Measurements from ENCODE around the gene HECTD3. TPM values are rescaled to one million over a fixed set of nuclear protein-coding genes. Genes with fewer than 3 reads are reported as not detected.

The HECTD3 gene
- total and polyA plus RNA-seq, 3 donors from 2014 or later, result 30.9 to 63.4 (median 42.6) TPM

DNA sequence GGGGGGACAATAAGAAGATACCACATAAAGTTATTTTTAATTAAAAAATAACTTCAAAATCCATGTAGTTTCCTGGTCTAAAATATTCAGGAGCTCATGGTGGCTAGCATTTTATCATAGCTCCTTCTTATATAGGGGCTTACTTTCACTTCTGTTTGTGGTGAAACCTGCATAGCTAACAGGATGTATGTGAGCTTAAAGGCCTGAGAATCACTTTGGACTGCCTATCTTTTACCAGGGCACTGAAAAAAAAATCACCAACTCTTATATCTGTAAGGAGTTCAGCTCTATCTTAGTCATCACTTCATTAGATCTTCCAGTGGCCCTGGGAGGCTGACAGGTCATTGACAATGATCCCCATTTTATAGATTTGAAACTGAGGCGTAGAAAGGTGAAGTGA lies 22.2 kb upstream of the HECTD3 start:
- no peak for DNase-seq
- WGBS, 2 donors, result 97 to 100% methylated on average over 1 of the region's 1 CpG
- Histone ChIP-seq H3K36me3 (ENCODE audit: low read depth, missing control alignments) (no peaks in the 10 kb centered on the region), H3K4me3 (no peak overlapping the region), H3K9me3 (no peaks in the 10 kb centered on the region), H3K27me3 (no peaks in the 10 kb centered on the region), H3K4me1 (peaks cover 6% of the 10 kb centered on the region), H3K27ac (no peak overlapping the region)
- intact Hi-C loops (cut with DNase I; ENCODE audit: low total_unique reads), result no loop called here
- TF ChIP-seq, protein P1, sequence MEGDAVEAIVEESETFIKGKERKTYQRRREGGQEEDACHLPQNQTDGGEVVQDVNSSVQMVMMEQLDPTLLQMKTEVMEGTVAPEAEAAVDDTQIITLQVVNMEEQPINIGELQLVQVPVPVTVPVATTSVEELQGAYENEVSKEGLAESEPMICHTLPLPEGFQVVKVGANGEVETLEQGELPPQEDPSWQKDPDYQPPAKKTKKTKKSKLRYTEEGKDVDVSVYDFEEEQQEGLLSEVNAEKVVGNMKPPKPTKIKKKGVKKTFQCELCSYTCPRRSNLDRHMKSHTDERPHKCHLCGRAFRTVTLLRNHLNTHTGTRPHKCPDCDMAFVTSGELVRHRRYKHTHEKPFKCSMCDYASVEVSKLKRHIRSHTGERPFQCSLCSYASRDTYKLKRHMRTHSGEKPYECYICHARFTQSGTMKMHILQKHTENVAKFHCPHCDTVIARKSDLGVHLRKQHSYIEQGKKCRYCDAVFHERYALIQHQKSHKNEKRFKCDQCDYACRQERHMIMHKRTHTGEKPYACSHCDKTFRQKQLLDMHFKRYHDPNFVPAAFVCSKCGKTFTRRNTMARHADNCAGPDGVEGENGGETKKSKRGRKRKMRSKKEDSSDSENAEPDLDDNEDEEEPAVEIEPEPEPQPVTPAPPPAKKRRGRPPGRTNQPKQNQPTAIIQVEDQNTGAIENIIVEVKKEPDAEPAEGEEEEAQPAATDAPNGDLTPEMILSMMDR (IDR thresholded peaks at IDR 0.05), result no peak
- no peak for TF ChIP-seq POLR2A (IDR thresholded peaks at IDR 0.05)

DNA sequence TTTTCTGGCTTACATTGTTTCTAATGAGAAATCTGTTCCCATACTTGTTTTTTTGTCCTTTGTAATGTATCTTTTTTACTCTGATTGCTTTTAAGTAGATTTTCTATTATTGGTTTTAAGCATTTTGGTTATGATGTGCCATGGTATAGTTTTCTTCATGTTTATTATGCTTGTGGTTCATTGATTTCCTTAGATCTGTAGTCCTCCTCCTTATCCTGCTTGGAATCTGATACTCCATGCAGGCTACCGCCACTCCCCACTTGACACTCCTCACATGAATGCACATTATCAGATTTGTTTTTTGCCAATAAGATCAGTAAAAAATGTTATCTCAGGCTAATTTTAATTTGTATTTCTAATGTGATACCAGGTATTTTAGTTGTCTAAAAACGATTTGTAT lies 21.7 kb upstream of the HECTD3 start:
- H3K4me1 ChIP-seq, result peaks cover 6% of the 10 kb centered on the region
- no peaks in the 10 kb centered on the region for H3K36me3 ChIP-seq (ENCODE audit: low read depth, missing control alignments)
- H3K27me3 ChIP-seq, result no peaks in the 10 kb centered on the region
- WGBS, 2 donors, result 63 to 66% methylated on average over 2 of the region's 2 CpGs
- no peak overlapping the region for H3K27ac ChIP-seq
- DNase-seq, result no peak
- no peak overlapping the region for H3K4me3 ChIP-seq
- intact Hi-C loops (cut with DNase I; ENCODE audit: low total_unique reads), result no loop called here
- H3K9me3 ChIP-seq, result no peaks in the 10 kb centered on the region
- TF ChIP-seq, protein P1 (IDR thresholded peaks at IDR 0.05), result no peak
- TF ChIP-seq POLR2A (IDR thresholded peaks at IDR 0.05), result no peak

DNA sequence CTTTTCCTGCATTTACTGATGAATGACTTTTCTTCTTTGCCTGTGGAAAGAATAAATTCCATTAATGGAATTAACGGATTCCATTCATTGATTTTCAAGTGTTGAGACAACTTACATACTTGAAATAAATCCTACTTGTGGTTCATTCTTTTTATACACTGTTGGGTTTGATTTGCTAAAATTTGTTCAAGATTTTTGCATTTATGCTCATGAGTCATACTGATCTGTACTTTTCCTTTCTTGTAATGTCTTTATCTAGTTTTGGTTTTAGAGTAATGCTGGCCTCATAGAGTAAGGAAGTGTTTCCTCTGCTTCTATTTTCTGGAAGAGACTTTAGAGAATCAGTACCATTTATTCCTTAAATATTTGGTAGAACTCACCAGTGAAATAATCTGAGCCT lies 15.3 kb upstream of the HECTD3 start:
- no peaks in the 10 kb centered on the region for H3K9me3 ChIP-seq
- 93 to 100% methylated on average over 1 of the region's 1 CpG for WGBS, 2 donors
- intact Hi-C loops (cut with DNase I; ENCODE audit: low total_unique reads), result no loop called here
- TF ChIP-seq, protein P1 (IDR thresholded peaks at IDR 0.05), result no peak
- no peak for TF ChIP-seq POLR2A (IDR thresholded peaks at IDR 0.05)
- no peak for DNase-seq
- H3K27ac ChIP-seq, result no peak overlapping the region
- no peaks in the 10 kb centered on the region for H3K27me3 ChIP-seq
- H3K4me1 ChIP-seq, result no peaks in the 10 kb centered on the region
- H3K4me3 ChIP-seq, result no peak overlapping the region
- no peaks in the 10 kb centered on the region for H3K36me3 ChIP-seq (ENCODE audit: low read depth, missing control alignments)

DNA sequence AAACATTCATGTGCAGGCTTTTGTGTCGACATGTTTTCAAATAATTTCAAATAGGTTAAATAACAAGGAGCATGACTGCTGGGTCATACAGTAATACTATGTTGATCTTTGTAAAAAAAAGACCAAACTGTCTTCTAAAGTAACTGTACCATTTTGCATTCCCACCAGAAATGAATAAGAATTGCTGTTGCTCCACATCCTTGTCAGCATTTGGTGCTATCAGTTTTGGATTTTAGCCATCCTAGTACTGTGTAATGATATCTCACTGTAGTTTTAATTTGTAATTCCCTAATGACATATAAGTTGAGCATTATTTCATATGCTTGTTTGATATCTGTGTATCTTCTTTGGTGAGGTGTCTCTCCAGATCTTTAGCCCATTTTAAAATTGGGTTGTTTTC lies 12.5 kb upstream of the HECTD3 start:
- no peak for TF ChIP-seq POLR2A (IDR thresholded peaks at IDR 0.05)
- TF ChIP-seq, protein P1 (IDR thresholded peaks at IDR 0.05), result no peak
- 92 to 94% methylated on average over 1 of the region's 1 CpG for WGBS, 2 donors
- no peak overlapping the region for H3K4me3 ChIP-seq
- H3K36me3 ChIP-seq (ENCODE audit: low read depth, missing control alignments), result no peaks in the 10 kb centered on the region
- H3K27ac ChIP-seq, result no peak overlapping the region
- intact Hi-C loops (cut with DNase I; ENCODE audit: low total_unique reads), result no loop called here
- H3K9me3 ChIP-seq, result no peaks in the 10 kb centered on the region
- H3K27me3 ChIP-seq, result no peaks in the 10 kb centered on the region
- no peak for DNase-seq
- H3K4me1 ChIP-seq, result no peaks in the 10 kb centered on the region

DNA sequence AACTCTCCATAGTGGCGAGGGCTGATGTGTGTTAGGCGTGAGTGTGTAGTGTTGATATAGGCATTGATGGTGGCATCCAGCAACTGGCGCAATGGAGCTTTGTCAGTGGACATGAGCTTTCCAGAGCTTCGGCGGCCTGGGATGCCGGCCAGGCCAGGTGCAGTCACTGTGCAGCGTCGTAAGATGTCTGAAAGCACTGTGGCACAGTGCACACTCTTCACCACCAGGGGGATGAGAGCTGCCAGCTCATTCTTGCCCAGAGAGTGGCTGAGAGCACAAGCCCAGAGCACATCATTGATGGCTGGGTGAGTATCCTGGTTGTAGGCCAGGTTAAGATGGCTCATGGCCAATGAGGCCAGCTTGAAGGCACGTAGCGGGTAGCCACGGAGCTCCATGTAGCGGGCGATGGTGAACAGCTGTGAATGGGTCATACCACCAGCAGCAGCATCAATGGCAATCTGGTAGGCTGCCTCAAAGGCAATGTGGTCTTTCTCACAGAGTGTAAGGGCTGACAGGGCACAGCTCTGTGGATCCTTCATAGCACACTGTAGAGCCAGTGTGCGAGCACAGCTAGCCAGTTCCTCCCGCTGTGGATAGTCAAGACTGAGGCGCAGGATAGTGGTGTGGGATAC lies 7.6 kb upstream of the HECTD3 start:
- 63 to 96% methylated on average over 6 to 16 of the region's 16 CpGs for WGBS, 2 donors
- Histone ChIP-seq H3K27ac (no peak overlapping the region), H3K27me3 (no peaks in the 10 kb centered on the region), H3K9me3 (no peaks in the 10 kb centered on the region), H3K4me3 (no peak overlapping the region), H3K4me1 (peaks cover 10% of the 10 kb centered on the region), H3K36me3 (ENCODE audit: low read depth, missing control alignments) (no peaks in the 10 kb centered on the region)
- peak; percentile 74 for DNase-seq
- TF ChIP-seq POLR2A (IDR thresholded peaks at IDR 0.05), result no peak
- TF ChIP-seq, protein P1 (IDR thresholded peaks at IDR 0.05), result peak; percentile 73 to 77 (median 74)
- intact Hi-C loops (cut with DNase I; ENCODE audit: low total_unique reads), result loop anchor here (10.0 kb wide), 2 partner anchors 184 to 486 kb away; partner anchors contain the start of genes CCDC163 and MMACHC

Measured in testis (tissue), 3 donors.